Upper lobe of left lung (tissue), 4 donors: ENCODE measurements around the gene SMAD7.

Source experiments
- EP300 ChIP-seq, 4 donors: sonication (generic); formaldehyde crosslinking; IDR thresholded peaks; one replicate each; pipeline ENCODE4 v1.5.1; 2017; ENCODE audit warnings: antibody characterized with exemption in 4 of 4, control low read depth in 2 of 4
- POLR2A ChIP-seq, 4 donors: fragments of 450-650 bp; IDR thresholded peaks; one replicate each; pipeline ENCODE4 v1.5.1; 2016 to 2017; ENCODE audit warnings: antibody characterized with exemption in 4 of 4, mild to moderate bottlenecking in 2 of 4
- POLR2AphosphoS5 ChIP-seq, 2 donors: sonication (generic); formaldehyde crosslinking; IDR thresholded peaks; one replicate each; pipeline ENCODE4 v1.5.1; 2017; ENCODE audit warnings: antibody characterized with exemption in 2 of 2
- TF ChIP-seq, protein P1 (sequence below), 6 experiments: fragments of 450-650 bp in 4 of 6; fragments of 200-600 bp in 2 of 6; sonication (generic) in 2 of 6; IDR thresholded peaks; one replicate each; pipeline ENCODE4 v1.5.1; 2016 to 2019; ENCODE audit warnings: antibody characterized with exemption in 6 of 6

DNA sequence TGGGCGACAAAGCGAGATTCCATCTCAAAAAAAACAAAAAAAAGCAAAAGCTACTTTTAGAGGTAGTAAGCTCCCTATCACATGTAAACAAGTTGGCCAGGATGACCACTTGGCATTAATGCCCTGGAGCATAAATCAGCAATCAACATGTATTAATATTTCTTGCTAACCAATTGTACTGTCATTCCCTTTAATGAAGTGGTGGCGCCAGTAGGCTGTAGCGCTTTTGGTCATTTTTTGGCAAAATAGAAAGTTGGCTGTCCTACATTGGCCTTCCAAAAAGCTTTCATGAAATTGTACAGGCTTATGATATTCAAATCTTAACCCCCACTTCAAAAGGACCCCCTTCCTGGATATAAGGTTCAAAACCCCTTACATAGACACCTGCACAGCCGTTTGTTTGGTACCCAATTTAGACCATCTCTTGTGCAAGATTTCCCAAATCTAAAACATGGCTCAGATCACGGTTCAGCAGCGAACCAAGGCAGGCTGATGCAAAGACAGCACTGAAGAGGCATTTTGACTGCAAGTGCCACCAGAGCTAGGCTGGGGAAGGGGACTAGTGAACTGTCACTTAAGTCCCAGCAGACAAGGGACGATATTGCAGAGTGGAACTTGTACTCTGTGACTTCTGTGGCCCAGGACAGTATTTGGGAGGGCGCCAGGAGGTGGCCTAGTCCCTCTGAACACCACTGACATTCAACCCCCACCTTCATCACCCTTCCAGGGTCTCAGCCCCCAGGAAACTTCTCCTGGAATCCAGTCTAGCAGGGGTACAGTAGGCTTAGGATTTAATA is 31.9 kb downstream of the SMAD7 start:
- TF ChIP-seq EP300 (IDR thresholded peaks at IDR 0.05) (no peak), POLR2AphosphoS5 (IDR thresholded peaks at IDR 0.05) (no peak), POLR2A (IDR thresholded peaks at IDR 0.05) (no peak)
- TF ChIP-seq, protein P1, sequence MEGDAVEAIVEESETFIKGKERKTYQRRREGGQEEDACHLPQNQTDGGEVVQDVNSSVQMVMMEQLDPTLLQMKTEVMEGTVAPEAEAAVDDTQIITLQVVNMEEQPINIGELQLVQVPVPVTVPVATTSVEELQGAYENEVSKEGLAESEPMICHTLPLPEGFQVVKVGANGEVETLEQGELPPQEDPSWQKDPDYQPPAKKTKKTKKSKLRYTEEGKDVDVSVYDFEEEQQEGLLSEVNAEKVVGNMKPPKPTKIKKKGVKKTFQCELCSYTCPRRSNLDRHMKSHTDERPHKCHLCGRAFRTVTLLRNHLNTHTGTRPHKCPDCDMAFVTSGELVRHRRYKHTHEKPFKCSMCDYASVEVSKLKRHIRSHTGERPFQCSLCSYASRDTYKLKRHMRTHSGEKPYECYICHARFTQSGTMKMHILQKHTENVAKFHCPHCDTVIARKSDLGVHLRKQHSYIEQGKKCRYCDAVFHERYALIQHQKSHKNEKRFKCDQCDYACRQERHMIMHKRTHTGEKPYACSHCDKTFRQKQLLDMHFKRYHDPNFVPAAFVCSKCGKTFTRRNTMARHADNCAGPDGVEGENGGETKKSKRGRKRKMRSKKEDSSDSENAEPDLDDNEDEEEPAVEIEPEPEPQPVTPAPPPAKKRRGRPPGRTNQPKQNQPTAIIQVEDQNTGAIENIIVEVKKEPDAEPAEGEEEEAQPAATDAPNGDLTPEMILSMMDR (IDR thresholded peaks at IDR 0.05): no peak
